Glutamatergic neuron (in vitro differentiated cells): ENCODE measurements around the gene MT1H. TPM values are rescaled to one million over a fixed set of nuclear protein-coding genes. Genes with fewer than 3 reads are reported as not detected.

Source experiments
- DNase-seq: peaks from one replicate; pipeline ENCODE4 v3.0.0; 2022
- H3K27ac Mint-ChIP-seq: one replicate; pipeline ENCODE4 v1.8.0; 2020; ENCODE audit warnings: mild to moderate bottlenecking, mixed read lengths, inconsistent platforms; ENCODE audit not compliant: unreplicated experiment
- H3K27me3 Mint-ChIP-seq: one replicate; pipeline ENCODE4 v1.8.0; 2020; ENCODE audit warnings: mild to moderate bottlenecking, moderate library complexity, mixed read lengths, inconsistent platforms; ENCODE audit not compliant: unreplicated experiment
- H3K36me3 Mint-ChIP-seq: one replicate; pipeline ENCODE4 v1.8.0; 2020; ENCODE audit warnings: mild to moderate bottlenecking, mixed read lengths, inconsistent platforms; ENCODE audit not compliant: unreplicated experiment
- H3K4me1 Mint-ChIP-seq: one replicate; pipeline ENCODE4 v1.8.0; 2020; ENCODE audit warnings: mild to moderate bottlenecking, low read depth, mixed read lengths, inconsistent platforms; ENCODE audit not compliant: unreplicated experiment
- H3K4me3 Mint-ChIP-seq: one replicate; pipeline ENCODE4 v1.8.0; 2020; ENCODE audit warnings: mild to moderate bottlenecking, mixed read lengths, inconsistent platforms; ENCODE audit not compliant: unreplicated experiment
- H3K9me3 Mint-ChIP-seq: one replicate; pipeline ENCODE4 v1.8.0; 2020; ENCODE audit warnings: mild to moderate bottlenecking, moderate library complexity, mixed read lengths, inconsistent platforms; ENCODE audit not compliant: unreplicated experiment
- CTCF ChIP-seq: fragments of 200-600 bp; sonication (generic); IDR thresholded peaks from one replicate; pipeline ENCODE4 v1.5.0; 2021; ENCODE audit not compliant: partially characterized antibody, unreplicated experiment
- total RNA-seq: library from RNA; stranded (reverse); fragmentation: NEBNext Ultra II Directional; extraction: Animal tissue kit (Norgen Biotek cat#: 25700); gene quantifications from one replicate; pipeline ENCODE4 v1.2.1, GENCODE V29; 2021; ENCODE audit not compliant: unreplicated experiment

The MT1H gene
- total RNA-seq, 1 donor from 2014 or later: not detected

DNA sequence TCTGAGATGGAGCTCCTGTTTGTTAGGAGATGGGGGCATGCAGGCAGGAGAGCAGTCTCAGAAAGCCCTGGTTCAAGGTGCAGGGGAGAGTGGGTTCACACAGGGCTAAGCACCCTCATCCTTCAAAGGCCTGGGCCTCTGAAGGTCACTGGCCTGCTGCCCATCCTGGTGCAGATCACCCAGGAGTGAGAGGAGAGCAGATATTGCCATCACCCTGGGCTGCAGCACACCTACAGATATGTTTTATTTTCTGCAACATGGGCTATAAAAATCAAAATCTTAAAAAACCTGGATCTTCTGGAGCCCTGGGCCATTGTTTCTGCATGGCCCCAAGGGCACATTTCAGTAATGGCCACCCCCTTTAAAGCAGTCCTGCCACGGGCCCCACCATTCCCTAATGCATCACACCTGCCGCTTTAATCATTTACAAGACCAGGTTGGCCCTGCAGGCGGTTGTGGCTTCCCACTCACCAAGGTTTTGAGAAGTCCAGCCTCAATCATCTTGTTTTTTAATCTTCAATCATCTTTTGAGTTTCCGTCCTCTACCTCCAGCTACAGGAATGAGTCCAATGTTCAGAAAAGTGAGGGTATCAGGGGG is 39.9 kb downstream of the MT1H start:
- Mint-ChIP-seq H3K27me3 (no peaks in the 10 kb centered on the region), H3K4me1 (no peaks in the 10 kb centered on the region), H3K36me3 (no peaks in the 10 kb centered on the region), H3K4me3 (no peak overlapping the region), H3K27ac (peak overlapping the region; percentile 6), H3K9me3 (peaks cover 2% of the 10 kb centered on the region)
- TF ChIP-seq CTCF: no peak
- DNase-seq: no peak

- no peak overlapping the region for H3K27ac Mint-ChIP-seq
- peaks cover 2% of the 10 kb centered on the region for H3K9me3 Mint-ChIP-seq
- no peaks in the 10 kb centered on the region for H3K36me3 Mint-ChIP-seq
- no peak for TF ChIP-seq CTCF
- no peak for DNase-seq
- H3K4me1 Mint-ChIP-seq: no peaks in the 10 kb centered on the region
- no peaks in the 10 kb centered on the region for H3K27me3 Mint-ChIP-seq
- H3K4me3 Mint-ChIP-seq: no peak overlapping the region
These were observed 40.6 kb downstream of the MT1H start for GRCh38 chr16:56710181-56710737.

DNA sequence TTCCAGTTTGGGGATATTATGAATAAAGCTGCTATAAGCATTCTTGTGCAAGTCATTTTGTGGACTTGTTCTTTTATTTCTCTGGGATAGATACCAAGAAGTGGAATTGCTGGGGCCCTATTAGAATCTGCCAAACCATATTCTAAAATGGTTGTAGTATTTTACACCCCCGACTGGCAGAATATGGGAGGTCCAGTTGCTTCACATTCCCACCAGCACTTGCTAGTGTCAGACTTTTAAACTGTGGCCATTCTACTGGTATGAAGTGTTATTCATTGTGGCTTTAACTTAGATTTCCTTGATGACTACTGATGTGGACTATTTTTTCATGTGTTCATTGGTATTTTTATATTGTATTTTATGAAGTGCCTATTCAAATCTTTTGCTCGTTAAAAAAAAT is 42.2 kb downstream of the MT1H start:
- no peak for DNase-seq
- no peak overlapping the region for H3K27ac Mint-ChIP-seq
- no peaks in the 10 kb centered on the region for H3K4me1 Mint-ChIP-seq
- no peaks in the 10 kb centered on the region for H3K36me3 Mint-ChIP-seq
- no peaks in the 10 kb centered on the region for H3K27me3 Mint-ChIP-seq
- H3K4me3 Mint-ChIP-seq: no peak overlapping the region
- TF ChIP-seq CTCF: no peak
- peaks cover 2% of the 10 kb centered on the region for H3K9me3 Mint-ChIP-seq

DNA sequence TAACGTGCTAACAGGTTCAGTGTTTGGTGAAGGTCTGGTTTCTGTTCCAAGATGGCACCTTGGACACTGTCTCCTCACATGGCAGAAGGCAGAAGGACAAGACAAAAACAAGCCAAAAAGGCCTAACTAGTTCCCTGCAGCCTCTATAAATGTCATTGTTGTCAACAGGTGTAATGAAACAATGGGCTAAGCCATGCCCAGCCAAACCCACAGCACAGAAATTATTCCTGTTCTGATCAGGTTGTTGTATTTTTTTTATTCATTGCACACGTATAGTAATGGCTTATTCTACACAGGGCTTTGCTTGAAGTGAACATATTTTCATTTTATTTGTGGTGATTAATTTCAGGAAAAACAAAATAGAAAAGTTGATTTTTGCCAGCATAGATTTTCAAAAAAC is 44.2 kb downstream of the MT1H start:
- H3K4me3 Mint-ChIP-seq: no peak overlapping the region
- no peaks in the 10 kb centered on the region for H3K36me3 Mint-ChIP-seq
- no peak for TF ChIP-seq CTCF
- no peaks in the 10 kb centered on the region for H3K27me3 Mint-ChIP-seq
- no peak overlapping the region for H3K27ac Mint-ChIP-seq
- H3K4me1 Mint-ChIP-seq: no peaks in the 10 kb centered on the region
- no peak for DNase-seq
- peaks cover 2% of the 10 kb centered on the region for H3K9me3 Mint-ChIP-seq

- H3K4me1 Mint-ChIP-seq: no peaks in the 10 kb centered on the region
- H3K27ac Mint-ChIP-seq: no peak overlapping the region
These were observed 45.5 kb downstream of the MT1H start for GRCh38 chr16:56715126-56715525.

More at GRCh38 chr16:56715126-56715525, 45.5 kb downstream of the MT1H start:
- no peaks in the 10 kb centered on the region for H3K27me3 Mint-ChIP-seq
- DNase-seq: no peak
- H3K9me3 Mint-ChIP-seq: peaks cover 2% of the 10 kb centered on the region
- TF ChIP-seq CTCF: no peak
- H3K4me3 Mint-ChIP-seq: no peak overlapping the region
- H3K36me3 Mint-ChIP-seq: no peaks in the 10 kb centered on the region
